BJ (cell line): ENCODE results near the gene DNAJC16. TPM values are rescaled to one million over a fixed set of nuclear protein-coding genes. Genes with fewer than 3 reads are reported as not detected.

ENCODE experiments used
- CTCF ChIA-PET: fragments of 350-600 bp; formaldehyde crosslinking; extraction: SDS; loops from one replicate; lab custom pipeline; 2021; ENCODE audit warnings: antibody characterized with exemption, inconsistent platforms; lab: Yijun Ruan, JAX
- POLR2A ChIA-PET: fragments of 300-600 bp; sonication (Branson Sonifier 250); formaldehyde crosslinking; extraction: SDS; loops from one replicate; lab custom pipeline; 2021; ENCODE audit warnings: antibody characterized with exemption; lab: Charles Lee
- DNase-seq: peaks from one replicate; pipeline ENCODE4 v3.0.0-alpha.2; 2011; ENCODE audit warnings: low read depth
- H3K27me3 ChIP-seq: 2 replicates; pipeline ENCODE4 v1.6.0; 2011; ENCODE audit warnings: low read length; ENCODE audit not compliant: control insufficient read depth, insufficient read depth
- H3K36me3 ChIP-seq: 2 replicates; pipeline ENCODE4 v1.5.1; 2011; ENCODE audit warnings: low read length; ENCODE audit not compliant: control insufficient read depth, insufficient read depth
- H3K4me3 ChIP-seq: 2 replicates; pipeline ENCODE4 v1.5.1; 2011; ENCODE audit warnings: low read depth, mild to moderate bottlenecking, control low read depth, low read length
- CTCF ChIP-seq: IDR thresholded peaks from 2 replicates; pipeline ENCODE4 v1.5.1; 2011; ENCODE audit warnings: low read depth, mild to moderate bottlenecking, control low read depth, inconsistent platforms, low read length, moderate library complexity; ENCODE audit not compliant: insufficient read depth
- polyA plus RNA-seq: library from polyadenylated mRNA; depleted of rRNA; stranded (reverse); fragments of >200 nt; gene quantifications from 2 replicates; pipeline ENCODE4 v1.2.3, GENCODE V29; 2011

Gene DNAJC16
- polyA plus RNA-seq, 1 experiment: 12.3 TPM

GRCh38 chr1:15617173-15618076 lies 90.8 kb downstream of the DNAJC16 start, which contains the start of gene DDI2:
Gene DDI2 (plus strand): TSS chr1:15617458. CDS start chr1:15617671, 213 bp downstream.
- CTCF ChIA-PET: interaction anchor here (0.7 to 1.5 kb wide), 4 partner anchors 23 to 174 kb away, joined by 3 read pairs; no protein-coding TSS in a partner anchor
- POLR2A ChIA-PET: no interaction called here
- TF ChIP-seq CTCF: no peak
- Histone ChIP-seq H3K36me3 (no peaks in the 10 kb centered on the region), H3K4me3 (peak within 1 kb of the TSS; percentile 90), H3K27me3 (no peaks in the 10 kb centered on the region)
- peak; percentile 94 for DNase-seq

GRCh38 chr1:15618077-15618654 lies 91.5 kb downstream of the DNAJC16 start:
- ChIA-PET POLR2A (no interaction called here), CTCF (interaction anchor here (0.7 to 1.5 kb wide), 6 partner anchors 15 to 174 kb away, joined by 3 to 5 read pairs (median 3); no protein-coding TSS in a partner anchor)
- no peak for DNase-seq
- Histone ChIP-seq H3K27me3 (no peaks in the 10 kb centered on the region), H3K36me3 (no peaks in the 10 kb centered on the region), H3K4me3 (peak overlapping the region; percentile 90)
- no peak for TF ChIP-seq CTCF

- no peaks in the 10 kb centered on the region for H3K36me3 ChIP-seq
- no peaks in the 10 kb centered on the region for H3K27me3 ChIP-seq
- DNase-seq: peak; percentile 39
- no peak for TF ChIP-seq CTCF
- H3K4me3 ChIP-seq: peak overlapping the region; percentile 90
- ChIA-PET CTCF (interaction anchor here (1.1 to 1.5 kb wide), 5 partner anchors 14 to 173 kb away, joined by 3 to 5 read pairs (median 3); no protein-coding TSS in a partner anchor), POLR2A (no interaction called here)
Observed at GRCh38 chr1:15618655-15619525, 92.2 kb downstream of the DNAJC16 start.

- CTCF ChIA-PET: interaction anchor here (0.7 to 1.1 kb wide), 3 partner anchors 94 to 235 kb away, joined by 3 read pairs; no protein-coding TSS in a partner anchor
- no peaks in the 10 kb centered on the region for H3K27me3 ChIP-seq
- H3K36me3 ChIP-seq: no peaks in the 10 kb centered on the region
- no peak for DNase-seq
- no peak overlapping the region for H3K4me3 ChIP-seq
- POLR2A ChIA-PET: no interaction called here
- no peak for TF ChIP-seq CTCF
Observed at GRCh38 chr1:15620155-15620545, 93.5 kb downstream of the DNAJC16 start.
